ENCODE data around the gene LCAT.

LCAT gene

DNA sequence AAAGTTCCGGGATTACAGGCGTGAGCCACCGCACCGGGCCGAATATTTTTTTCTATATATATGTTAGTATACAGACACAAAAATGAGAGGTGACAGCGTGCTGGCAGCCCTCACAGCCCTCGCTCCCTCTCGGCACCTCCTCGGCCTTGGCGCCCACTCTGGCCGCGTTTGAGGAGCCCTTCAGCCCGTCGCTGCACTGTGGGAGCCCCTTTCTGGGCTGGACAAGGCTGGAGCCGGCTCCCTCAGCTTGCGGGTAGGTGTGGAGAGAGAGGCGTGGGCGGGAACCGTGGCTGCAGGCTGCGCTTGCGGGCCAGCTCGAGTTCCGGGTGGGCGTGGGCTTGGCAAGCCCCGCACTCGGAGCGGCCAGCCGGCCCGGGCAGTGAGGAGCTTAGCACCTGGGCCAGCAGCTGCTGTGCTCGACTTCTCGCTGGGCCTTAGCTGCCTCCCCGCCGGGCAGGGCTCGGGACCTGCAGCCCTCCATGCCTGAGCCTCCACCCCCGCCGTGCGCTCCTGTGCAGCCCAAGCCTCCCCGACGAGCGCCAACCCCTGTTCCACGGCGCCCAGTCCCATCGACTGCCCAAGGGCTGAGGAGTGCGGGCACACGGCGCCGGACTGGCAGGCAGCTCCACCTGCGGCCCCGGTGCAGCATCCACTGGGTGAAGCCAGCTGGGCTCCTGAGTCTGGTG, 38.2 kb upstream of the LCAT start:
- Histone ChIP-seq H3K36me3 (ENCODE audit: control insufficient read depth, insufficient read depth, low read length) (no peaks in the 10 kb centered on the region), H3K9me3 (ENCODE audit: control insufficient read depth, low read length) (no peaks in the 10 kb centered on the region), H3K4me1 (no peaks in the 10 kb centered on the region), H3K79me2 (no peaks in the 10 kb centered on the region), H3K27me3 (ENCODE audit: control insufficient read depth, insufficient read depth, low read length) (no peaks in the 10 kb centered on the region), H3K9ac (no peak overlapping the region), H3K4me3 (ENCODE audit: low read depth, low read length) (no peak overlapping the region), H2AFZ (no peak overlapping the region), H3K27ac (no peak overlapping the region), H3K4me2 (ENCODE audit: low read length) (no peak overlapping the region)
- no peak for TF ChIP-seq CTCF (IDR thresholded peaks at IDR 0.05)

DNA sequence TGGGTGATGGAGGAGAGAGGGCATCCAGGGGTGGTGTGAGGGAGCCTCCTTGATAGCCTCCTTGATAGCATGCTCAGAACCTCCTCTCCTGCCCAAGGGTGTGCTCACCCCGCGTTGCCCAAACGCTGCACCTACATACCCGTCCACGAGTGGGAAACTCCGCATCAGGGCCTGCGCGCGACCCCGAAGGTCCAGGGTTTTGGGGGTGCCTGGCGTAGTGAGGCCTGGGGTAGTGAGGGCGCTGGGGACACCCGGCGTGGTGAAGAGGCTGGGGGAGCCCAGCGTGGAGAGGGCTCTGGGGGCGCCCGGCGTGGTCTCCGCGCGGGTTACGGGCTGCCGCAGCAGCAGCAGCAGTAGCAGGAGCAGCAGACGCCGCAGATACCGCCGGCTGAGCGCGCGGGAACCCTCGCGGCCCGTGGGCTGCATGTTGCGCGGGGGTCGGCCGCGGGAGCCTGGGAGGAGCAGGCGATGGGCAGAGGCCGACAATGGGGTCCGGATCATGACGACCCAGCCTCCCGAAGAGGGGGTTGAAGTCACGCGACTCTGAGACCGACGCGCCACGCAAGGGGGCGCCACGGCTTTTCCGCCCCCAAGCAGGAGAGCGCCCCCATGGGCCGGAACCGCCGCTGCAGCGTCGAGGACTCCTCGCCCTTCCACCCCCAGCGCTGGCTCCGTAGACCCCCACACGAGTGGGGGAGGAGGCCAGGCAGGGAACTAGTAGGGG, 36.2 kb upstream of the LCAT start, which contains the start of gene DPEP3:
DPEP3 (minus strand) TSS at position 545 of the 724 bp plus-strand sequence; CDS start at position 426, 119 bp downstream.
- Histone ChIP-seq H3K27me3 (ENCODE audit: control insufficient read depth, insufficient read depth, low read length) (no peaks in the 10 kb centered on the region), H3K9ac (no peak within 1 kb of the TSS), H3K27ac (no peak within 1 kb of the TSS), H3K4me2 (ENCODE audit: low read length) (no peak within 1 kb of the TSS), H3K79me2 (no peaks in the 10 kb centered on the region), H3K36me3 (ENCODE audit: control insufficient read depth, insufficient read depth, low read length) (no peaks in the 10 kb centered on the region), H3K4me3 (ENCODE audit: low read depth, low read length) (no peak within 1 kb of the TSS), H2AFZ (no peak within 1 kb of the TSS), H3K9me3 (ENCODE audit: control insufficient read depth, low read length) (no peaks in the 10 kb centered on the region), H3K4me1 (no peaks in the 10 kb centered on the region)
- TF ChIP-seq CTCF (IDR thresholded peaks at IDR 0.05): no peak

- TF ChIP-seq CTCF (IDR thresholded peaks at IDR 0.05): no peak
- no peaks in the 10 kb centered on the region for H3K4me1 ChIP-seq
- no peaks in the 10 kb centered on the region for H3K36me3 ChIP-seq (ENCODE audit: control insufficient read depth, insufficient read depth, low read length)
- no peaks in the 10 kb centered on the region for H3K9me3 ChIP-seq (ENCODE audit: control insufficient read depth, low read length)
- H3K4me2 ChIP-seq (ENCODE audit: low read length): no peak overlapping the region
- H3K9ac ChIP-seq: no peak overlapping the region
- no peaks in the 10 kb centered on the region for H3K79me2 ChIP-seq
- no peaks in the 10 kb centered on the region for H3K27me3 ChIP-seq (ENCODE audit: control insufficient read depth, insufficient read depth, low read length)
- no peak overlapping the region for H3K4me3 ChIP-seq (ENCODE audit: low read depth, low read length)
- H2AFZ ChIP-seq: no peak overlapping the region
- no peak overlapping the region for H3K27ac ChIP-seq
Observed at GRCh38 chr16:67977469-67978227, 33.7 kb upstream of the LCAT start.

DNA sequence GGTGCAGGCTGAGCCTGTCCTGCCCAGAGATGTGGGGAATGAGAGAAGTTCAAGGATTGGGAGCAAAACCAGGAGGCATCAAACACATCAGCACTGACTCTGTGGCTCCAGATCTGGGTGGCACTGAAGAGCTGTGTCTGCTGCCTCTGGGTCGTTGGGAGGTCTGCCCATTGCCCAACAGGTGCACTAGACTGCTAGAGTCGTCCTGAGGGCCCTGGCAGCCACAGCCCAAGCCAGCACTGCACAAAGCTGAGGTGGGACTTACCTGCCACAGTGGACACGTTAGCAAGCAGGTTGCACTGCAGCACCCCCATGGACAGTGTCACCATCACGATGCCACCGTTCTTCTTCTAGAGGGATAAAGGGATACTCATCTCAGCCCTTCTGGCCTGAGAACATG, 33.1 kb upstream of the LCAT start:
- H2AFZ ChIP-seq: no peak overlapping the region
- no peaks in the 10 kb centered on the region for H3K4me1 ChIP-seq
- no peaks in the 10 kb centered on the region for H3K36me3 ChIP-seq (ENCODE audit: control insufficient read depth, insufficient read depth, low read length)
- no peaks in the 10 kb centered on the region for H3K9me3 ChIP-seq (ENCODE audit: control insufficient read depth, low read length)
- no peak overlapping the region for H3K4me3 ChIP-seq (ENCODE audit: low read depth, low read length)
- no peaks in the 10 kb centered on the region for H3K79me2 ChIP-seq
- no peaks in the 10 kb centered on the region for H3K27me3 ChIP-seq (ENCODE audit: control insufficient read depth, insufficient read depth, low read length)
- H3K4me2 ChIP-seq (ENCODE audit: low read length): no peak overlapping the region
- no peak overlapping the region for H3K9ac ChIP-seq
- H3K27ac ChIP-seq: no peak overlapping the region
- no peak for TF ChIP-seq CTCF (IDR thresholded peaks at IDR 0.05)
